Subcutaneous abdominal adipose tissue (tissue), 5 donors: ENCODE measurements around the gene NPIPA1.
"Not testable (repeated sequence)": the region's sequence is repeated elsewhere in the genome, so short reads cannot be mapped to it uniquely, and the experiment has no call there.

Experiments
- H3K27ac ChIP-seq: one replicate; pipeline ENCODE4 v1.7.0; 2013; ENCODE audit warnings: low read depth, mild to moderate bottlenecking, inconsistent platforms, low read length, moderate library complexity
- H3K27me3 ChIP-seq, 5 donors: one replicate each; pipeline ENCODE4 v1.7.0; 2013; ENCODE audit warnings: low read length in 5 of 5, inconsistent platforms in 1 of 5; ENCODE audit not compliant: control insufficient read depth in 5 of 5, insufficient read depth in 4 of 5
- H3K36me3 ChIP-seq, 5 donors: one replicate each; pipeline ENCODE4 v1.7.0; 2013; ENCODE audit warnings: low read length in 5 of 5; ENCODE audit not compliant: control insufficient read depth in 5 of 5, insufficient read depth in 5 of 5
- H3K4me1 ChIP-seq, 5 donors: one replicate each; pipeline ENCODE4 v1.7.0; 2013; ENCODE audit warnings: low read length in 5 of 5, mild to moderate bottlenecking in 3 of 5, moderate library complexity in 1 of 5; ENCODE audit not compliant: control insufficient read depth in 5 of 5, insufficient read depth in 5 of 5
- H3K4me3 ChIP-seq, 5 donors: one replicate each; pipeline ENCODE4 v1.7.0; 2013; ENCODE audit warnings: low read length in 5 of 5, low read depth in 1 of 5
- H3K9ac ChIP-seq, 5 donors: one replicate each; pipeline ENCODE4 v1.7.0; 2013; ENCODE audit warnings: low read length in 5 of 5, mild to moderate bottlenecking in 4 of 5, moderate library complexity in 3 of 5
- H3K9me3 ChIP-seq, 5 donors: one replicate each; pipeline ENCODE4 v1.7.0; 2013; ENCODE audit warnings: low read length in 5 of 5; ENCODE audit not compliant: control insufficient read depth in 5 of 5
- donor health status: healthy.
- donor health status: healthy.
- donor health status: healthy.
- donor health status: healthy.
- donor health status: healthy.

The NPIPA1 gene

DNA sequence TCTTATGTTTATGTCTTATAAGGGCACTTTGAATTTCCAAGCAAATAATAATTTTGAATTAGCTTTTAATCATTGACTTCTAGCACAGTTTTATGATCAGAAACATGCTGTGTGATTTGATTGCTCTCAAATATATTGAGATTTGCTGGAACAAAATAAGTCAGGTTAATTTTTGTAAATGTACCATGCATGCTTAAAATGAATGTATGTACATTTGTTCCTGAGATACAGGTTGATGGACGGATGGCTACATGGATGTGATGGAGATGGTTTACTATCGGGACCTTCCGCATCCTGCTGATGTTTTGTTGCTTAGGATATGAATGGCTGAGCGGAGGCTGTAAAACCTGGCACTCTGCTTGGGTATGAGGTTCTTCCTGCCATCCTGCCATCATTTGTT is at the start of gene NPIPA1:
Gene NPIPA1 (plus strand): TSS at position 301 of the 400 bp plus-strand sequence. CDS start 0 bp downstream, at position 301.
- not testable (repeated sequence) for H3K9me3 ChIP-seq, H3K4me3 ChIP-seq, H3K27ac ChIP-seq, H3K4me1 ChIP-seq, H3K27me3 ChIP-seq, H3K36me3 ChIP-seq, H3K9ac ChIP-seq

DNA sequence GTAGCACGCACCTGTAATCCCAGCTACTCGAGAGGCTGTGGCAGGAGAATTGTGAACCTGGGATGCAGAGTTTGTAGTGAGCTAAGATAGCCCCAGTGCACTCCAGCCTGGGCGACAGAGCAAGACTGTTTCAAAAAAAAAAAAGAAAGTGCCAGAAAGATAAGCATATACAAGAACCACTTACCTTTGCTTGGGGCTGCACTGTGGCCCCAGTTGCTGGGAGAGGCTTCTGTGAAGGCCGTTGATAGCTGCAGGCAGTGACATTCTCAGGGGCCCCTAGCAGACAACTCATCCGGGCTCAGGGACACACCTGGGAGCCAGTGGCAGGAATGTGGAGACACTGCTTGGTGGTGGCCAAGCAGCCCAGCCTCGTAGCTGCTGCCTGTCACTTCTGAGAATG is 45.1 kb upstream of the NPIPA1 start:
- H3K4me1 ChIP-seq, H3K4me3 ChIP-seq, H3K27ac ChIP-seq, H3K27me3 ChIP-seq, H3K9me3 ChIP-seq, H3K9ac ChIP-seq, H3K36me3 ChIP-seq: not testable (repeated sequence)

DNA sequence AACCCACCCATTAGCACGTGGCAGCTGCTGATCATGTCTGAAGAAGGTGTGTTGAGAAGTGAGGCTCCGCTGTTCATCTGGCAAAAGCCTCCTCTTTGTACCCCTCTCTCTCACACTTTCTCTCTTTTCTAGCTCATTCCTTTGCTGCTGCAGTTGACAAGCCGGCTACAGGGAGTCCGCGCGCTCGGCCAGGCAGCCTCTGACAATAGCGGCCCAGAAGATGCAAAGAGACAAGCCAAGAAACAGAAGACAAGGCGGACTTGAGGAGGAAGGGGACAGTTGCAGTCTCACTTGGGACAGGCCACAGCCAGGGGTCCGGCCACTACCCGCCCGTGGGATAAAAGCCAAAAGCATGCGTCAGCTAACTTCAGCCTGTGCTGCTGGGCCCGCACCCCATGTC is 41.9 kb upstream of the NPIPA1 start:
- not testable (repeated sequence) for H3K9me3 ChIP-seq, H3K4me1 ChIP-seq, H3K27me3 ChIP-seq, H3K27ac ChIP-seq, H3K4me3 ChIP-seq, H3K36me3 ChIP-seq, H3K9ac ChIP-seq

DNA sequence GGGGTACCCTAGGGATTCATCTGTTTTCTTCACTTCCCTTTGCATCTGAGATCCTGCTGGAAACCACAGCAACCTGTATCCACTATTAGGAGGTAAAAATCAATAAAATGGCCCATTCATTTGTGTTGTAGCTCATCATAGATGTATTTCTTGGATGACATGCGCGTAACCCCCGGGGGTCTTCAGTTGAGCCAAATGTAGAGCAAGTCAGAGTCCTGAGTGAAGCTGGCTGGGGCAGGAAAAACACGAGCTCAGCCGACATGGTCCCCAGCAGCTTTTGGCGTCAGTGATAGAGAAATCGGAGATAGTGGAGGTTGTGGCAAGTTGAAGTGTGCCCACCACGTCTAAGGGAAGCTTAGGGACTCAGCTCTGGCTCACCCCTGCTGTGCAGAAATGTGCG is 41.2 kb upstream of the NPIPA1 start:
- H3K4me1 ChIP-seq = not testable (repeated sequence)

DNA sequence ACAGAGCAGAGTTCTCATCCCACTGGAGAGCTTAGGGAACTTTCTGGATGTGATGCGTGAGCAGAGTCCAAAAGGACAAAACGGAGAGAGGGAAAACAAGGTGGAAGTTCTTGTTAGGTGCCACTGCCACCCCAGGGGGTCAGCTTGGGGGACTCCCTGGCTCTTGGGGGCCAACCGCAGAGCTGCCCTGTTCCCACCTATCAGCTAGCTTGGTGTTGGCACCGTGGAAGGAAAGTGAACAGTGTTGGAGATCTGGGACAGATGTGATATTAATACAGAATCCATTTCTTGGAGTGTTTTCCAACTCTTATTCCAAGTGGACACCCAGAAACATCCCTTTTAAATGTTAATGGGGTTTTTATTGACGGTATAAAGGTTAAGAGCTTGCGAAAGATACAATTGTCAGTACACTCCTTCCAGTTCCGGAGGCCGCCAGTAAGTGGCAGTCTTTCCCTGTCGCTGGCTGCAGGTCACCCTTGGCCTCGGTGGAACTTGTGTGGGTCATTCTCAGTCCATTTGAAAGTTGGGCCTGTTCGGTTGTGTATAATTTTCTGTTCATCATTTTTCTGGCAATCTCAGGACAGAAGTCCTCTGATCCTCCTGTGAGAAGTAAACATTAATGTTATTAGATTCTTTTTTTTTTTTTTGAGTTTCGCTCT is 40.1 kb upstream of the NPIPA1 start:
- not testable (repeated sequence) for H3K9me3 ChIP-seq, H3K36me3 ChIP-seq, H3K27me3 ChIP-seq, H3K4me1 ChIP-seq, H3K4me3 ChIP-seq, H3K27ac ChIP-seq, H3K9ac ChIP-seq

More for the DNA sequence above, 41.2 kb upstream of the NPIPA1 start:
- H3K4me3 ChIP-seq, H3K27me3 ChIP-seq, H3K36me3 ChIP-seq, H3K9me3 ChIP-seq, H3K9ac ChIP-seq, H3K27ac ChIP-seq: not testable (repeated sequence)

DNA sequence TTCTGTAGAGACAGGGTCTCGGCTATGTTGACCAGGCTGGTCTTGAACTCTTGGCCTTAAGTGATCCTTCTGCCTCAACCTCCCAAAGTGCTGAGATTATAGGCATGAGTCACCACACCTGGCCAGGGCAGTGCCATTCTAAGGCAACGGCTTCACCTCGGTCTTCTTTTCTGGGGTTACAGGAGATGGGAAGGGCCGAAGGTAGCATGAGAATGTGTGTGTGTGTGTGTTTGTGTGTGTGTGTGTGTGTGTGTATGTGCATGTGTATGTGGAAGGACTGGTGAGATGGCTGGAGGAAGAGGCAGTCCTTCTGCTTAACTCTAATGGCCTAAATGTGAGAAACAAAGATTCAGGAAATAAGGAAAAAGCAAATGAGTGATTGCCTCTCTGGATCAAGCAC is 39.1 kb upstream of the NPIPA1 start:
- not testable (repeated sequence) for H3K27me3 ChIP-seq, H3K9ac ChIP-seq, H3K36me3 ChIP-seq, H3K27ac ChIP-seq, H3K4me3 ChIP-seq, H3K9me3 ChIP-seq, H3K4me1 ChIP-seq

DNA sequence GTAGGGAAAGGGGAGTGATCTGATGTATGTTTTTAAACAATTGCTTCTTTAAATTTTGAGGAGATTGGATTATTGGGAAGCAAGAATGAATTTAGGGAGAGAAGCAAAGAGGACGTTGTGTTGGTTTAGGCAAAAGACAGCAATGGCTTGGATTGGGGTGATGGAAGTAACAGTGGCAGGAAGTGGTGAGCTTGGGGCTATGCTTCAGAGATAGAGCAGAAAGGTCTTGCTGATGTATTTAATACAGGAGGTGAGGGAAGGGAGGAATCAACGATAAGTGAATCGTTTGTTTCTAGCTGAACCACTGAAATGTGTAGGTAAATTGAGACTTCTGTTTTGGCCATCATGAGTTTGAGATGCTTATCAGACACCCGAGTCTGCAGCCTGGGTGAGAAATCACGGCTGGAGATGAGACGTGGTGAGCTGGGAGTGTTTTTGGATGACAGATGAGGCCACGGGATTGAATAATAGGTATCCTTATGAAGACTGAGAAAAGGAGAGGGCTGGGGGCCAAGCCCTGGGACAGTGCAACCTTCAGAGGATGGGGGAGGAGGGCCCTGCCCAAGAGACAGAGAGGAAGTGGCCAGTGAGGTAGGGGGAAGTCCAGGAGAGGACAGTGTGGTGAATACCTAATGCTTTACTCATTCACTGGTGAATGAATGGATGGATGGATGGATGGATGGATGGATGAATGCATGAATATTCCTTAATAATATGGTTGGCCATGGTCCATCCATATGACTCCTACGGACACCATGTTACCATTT is 33.9 kb upstream of the NPIPA1 start:
- H3K27me3 ChIP-seq, H3K4me3 ChIP-seq, H3K4me1 ChIP-seq, H3K36me3 ChIP-seq, H3K9me3 ChIP-seq, H3K9ac ChIP-seq, H3K27ac ChIP-seq: not testable (repeated sequence)

DNA sequence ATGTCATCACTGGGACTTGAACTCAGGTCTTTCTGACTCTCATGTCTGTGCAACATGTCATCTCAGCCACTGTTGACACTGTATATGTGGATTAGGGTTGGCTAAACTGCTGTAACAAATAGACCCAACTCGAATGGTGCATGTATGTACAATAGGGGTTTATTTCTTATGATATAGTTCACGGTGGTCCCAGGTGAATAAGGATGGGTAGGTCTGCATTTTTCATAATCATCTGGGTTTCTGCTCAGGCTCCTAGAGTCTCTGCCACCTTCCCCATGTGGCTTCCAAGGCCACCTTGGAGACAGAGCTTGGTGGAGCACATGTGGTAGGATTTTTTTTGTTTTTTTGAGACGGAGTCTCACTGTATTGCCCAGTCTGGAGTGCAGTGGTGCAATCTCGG is 27.5 kb upstream of the NPIPA1 start:
- H3K4me3 ChIP-seq, H3K9me3 ChIP-seq, H3K4me1 ChIP-seq, H3K9ac ChIP-seq, H3K27ac ChIP-seq, H3K36me3 ChIP-seq, H3K27me3 ChIP-seq: not testable (repeated sequence)

DNA sequence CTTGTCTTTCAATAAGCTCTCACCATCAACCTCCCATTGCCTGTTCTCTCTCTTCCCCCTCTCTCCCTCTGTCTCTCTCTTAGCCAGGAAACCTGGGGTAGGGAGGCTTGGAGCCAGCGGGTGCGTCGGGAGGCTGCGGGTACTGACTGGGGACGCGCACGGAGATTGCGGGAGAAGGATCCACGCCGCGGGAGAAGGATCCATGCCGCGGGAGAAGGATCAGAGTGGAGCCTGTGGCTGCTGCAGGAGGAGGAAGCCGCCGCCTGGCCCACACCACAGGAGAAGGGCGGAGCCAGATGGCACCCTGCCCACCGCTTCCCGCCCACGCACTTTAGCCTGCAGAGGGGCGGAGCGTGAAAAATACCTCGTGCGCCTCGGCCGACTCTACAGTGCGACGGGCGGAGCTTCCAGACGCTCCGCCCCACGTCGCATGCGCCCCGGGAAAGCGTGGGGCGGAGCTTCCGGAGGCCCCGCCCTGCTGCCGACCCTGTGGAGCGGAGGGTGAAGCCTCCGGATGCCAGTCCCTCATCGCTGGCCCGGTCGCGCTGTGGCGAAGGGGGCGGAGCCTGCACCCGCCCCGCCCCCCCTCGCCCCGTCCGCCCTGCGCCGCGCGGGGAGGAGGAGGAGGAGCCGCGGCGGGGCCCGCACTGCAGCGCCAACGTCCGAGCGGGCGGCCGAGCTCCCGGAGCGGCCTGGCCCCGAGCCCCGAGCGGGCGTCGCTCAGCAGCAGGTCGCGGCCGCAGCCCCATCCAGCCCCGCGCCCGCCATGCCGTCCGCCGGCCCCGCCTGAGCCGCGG is 26.2 kb upstream of the NPIPA1 start:
- not testable (repeated sequence) for H3K27me3 ChIP-seq, H3K27ac ChIP-seq, H3K9ac ChIP-seq, H3K4me3 ChIP-seq, H3K4me1 ChIP-seq, H3K36me3 ChIP-seq, H3K9me3 ChIP-seq

DNA sequence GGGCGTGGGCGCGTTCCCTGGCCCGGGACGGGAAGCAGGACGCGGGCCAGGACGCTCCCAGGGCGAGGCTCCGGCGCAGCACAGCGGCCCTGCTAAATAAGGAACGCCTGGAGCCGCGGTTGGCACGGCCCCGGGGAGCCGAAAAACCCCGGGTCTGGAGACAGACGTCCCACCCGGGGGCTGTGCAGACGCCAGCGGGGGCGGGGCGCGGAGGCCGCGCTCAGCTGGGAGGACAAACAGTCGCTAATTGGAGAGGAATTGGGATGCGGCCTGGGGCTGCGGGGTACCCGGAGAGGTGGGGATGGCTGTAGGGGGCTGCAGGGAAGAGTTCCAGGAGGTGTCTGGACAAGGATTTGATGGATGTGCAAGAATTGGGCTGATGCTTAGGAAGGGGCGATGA is 25.3 kb upstream of the NPIPA1 start:
- not testable (repeated sequence) for H3K27me3 ChIP-seq, H3K9me3 ChIP-seq, H3K9ac ChIP-seq, H3K4me1 ChIP-seq, H3K36me3 ChIP-seq, H3K27ac ChIP-seq
- peak overlapping the region in 1 of 5 donors; percentile 42 for H3K4me3 ChIP-seq
